Activated naive CD8-positive, alpha-beta T cell treated with anti-CD3 and anti-CD28 coated beads, Interleukin-2, amount 50 U/mL, for 16 hours (primary cell): ENCODE data around the gene PPP2R1B.

Experiments
- DNase-seq: peaks from one replicate; pipeline ENCODE4 v3.0.0-alpha.2; 2020; ENCODE audit warnings: low read depth, low spot score

The PPP2R1B gene

DNA sequence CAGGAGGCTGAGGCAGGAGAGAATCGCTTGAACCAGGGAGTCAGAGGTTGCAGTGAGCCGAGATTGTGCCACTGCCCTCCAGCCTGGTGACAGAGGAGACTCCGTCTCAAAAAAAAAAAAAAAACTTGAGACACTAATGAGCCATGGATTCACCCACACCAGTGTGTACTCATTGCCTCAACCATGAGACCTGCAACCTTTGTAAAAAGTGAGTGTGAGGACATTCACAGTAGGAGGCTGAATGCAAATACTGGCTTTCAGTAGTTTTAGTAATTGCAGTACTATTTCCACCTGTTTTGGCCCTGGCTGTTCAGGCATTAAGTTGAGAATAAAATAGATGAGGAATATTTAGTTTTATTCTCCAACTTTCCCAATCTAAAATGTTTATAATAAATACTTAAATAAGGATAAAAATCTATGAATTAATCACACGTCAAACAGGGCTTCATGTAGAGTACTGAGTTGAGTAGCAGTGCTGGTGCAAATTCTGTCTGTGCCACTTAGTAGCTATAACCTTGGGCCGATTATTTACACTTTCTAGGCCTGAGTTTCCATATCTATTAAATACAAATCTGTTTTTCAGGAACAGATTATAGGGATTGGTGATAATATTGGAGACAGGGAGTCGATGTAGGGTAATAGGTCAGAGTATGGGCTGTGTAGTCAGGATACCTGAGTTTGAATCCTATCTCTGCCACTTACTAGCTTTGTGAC, 72.8 kb downstream of the PPP2R1B start:
- DNase-seq: no peak

- DNase-seq: no peak
Observed at GRCh38 chr11:111691741-111692140, 74.4 kb downstream of the PPP2R1B start.

- DNase-seq: no peak
Observed at GRCh38 chr11:111691176-111691575, 75.0 kb downstream of the PPP2R1B start.

DNA sequence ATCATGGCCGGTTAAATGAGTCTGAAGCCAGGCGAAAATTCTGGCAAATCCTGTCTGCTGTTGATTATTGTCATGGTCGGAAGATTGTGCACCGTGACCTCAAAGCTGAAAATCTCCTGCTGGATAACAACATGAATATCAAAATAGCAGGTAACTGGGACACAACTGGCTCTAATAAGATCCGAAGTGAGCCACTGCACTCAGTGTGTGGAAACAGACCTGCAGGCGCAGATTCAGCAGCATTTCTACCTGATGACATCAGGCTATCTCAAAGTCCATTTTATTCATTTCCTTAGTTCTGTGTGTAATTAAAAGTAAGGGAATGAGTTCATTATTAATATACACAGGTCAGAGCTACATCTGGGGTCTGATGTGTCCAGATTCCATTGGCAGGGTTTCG, 78.2 kb downstream of the PPP2R1B start:
- DNase-seq: no peak

DNA sequence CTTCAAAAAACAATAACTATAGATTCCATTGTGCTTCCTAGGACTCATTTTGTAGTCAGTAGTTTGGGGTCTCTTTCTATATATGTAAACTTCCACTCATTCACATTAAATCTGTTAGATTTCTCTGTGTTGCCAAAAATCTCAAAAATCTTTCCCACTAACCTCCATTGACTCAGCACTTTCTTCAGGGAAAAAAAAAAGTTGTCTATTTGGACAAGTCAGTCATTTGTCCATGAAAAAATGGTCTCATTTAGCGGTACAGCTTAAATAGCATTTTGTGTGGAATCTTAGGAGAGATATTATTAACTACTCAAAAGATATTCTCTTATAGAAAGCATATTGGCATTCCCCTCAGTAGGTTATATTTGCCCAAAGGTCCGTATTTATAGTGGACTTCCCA, 81.9 kb downstream of the PPP2R1B start:
- no peak for DNase-seq

DNA sequence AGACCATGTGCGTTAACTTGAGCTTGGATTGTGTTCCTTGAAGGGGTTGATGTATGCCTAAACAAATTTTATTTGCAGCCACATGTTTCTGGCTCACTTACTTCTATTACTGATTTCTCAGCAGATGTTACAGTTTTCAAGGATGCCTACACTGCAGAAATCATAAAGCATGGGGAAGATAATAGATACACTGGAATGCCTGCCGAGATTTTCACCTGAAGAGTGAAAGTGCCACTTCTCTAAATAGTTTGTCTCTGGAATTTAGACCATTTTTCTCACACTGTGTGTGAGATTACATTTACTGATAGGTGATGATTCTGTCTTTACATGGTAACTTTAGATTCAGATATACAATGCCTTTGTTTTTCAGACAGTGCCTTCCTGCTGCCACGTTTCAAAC, 82.4 kb downstream of the PPP2R1B start:
- no peak for DNase-seq

- no peak for DNase-seq
Observed at GRCh38 chr11:111680486-111681175, 85.6 kb downstream of the PPP2R1B start.
